GM21717 (cell line): ENCODE results near the gene CRADD.
A peak's percentile ranks its signal among the peaks of the same experiment; 100 is the strongest.
"Not testable (repeated sequence)": the region's sequence is repeated elsewhere in the genome, so short reads cannot be mapped to it uniquely, and the experiment has no call there.

Source experiments
- ATAC-seq: cut with Tn5 transposase; IDR thresholded peaks from one replicate; pipeline ENCODE4 v1.9.1; 2021; ENCODE audit warnings: mild to moderate bottlenecking, moderate library complexity; ENCODE audit not compliant: unreplicated experiment

CRADD gene

DNA sequence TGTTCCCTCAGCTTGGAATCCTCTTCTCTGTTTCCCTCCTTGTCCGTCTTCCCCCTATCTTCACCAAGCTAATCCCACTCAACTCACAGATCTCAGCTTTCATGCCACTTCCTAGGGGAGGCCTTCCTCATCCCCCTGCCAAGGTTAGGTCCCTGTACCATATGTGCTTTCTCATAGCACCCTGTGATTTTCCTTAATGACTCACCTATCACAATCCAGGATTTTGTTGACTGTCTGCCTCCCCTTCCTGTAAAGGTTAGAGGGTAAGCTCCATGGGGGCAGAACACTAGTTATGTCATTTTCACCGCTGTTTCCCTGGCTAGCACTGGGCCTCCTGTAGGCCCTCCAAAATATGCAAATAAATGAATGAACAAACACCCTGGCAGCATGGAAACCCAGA is 57.6 kb downstream of the CRADD start:
- no peak for ATAC-seq

DNA sequence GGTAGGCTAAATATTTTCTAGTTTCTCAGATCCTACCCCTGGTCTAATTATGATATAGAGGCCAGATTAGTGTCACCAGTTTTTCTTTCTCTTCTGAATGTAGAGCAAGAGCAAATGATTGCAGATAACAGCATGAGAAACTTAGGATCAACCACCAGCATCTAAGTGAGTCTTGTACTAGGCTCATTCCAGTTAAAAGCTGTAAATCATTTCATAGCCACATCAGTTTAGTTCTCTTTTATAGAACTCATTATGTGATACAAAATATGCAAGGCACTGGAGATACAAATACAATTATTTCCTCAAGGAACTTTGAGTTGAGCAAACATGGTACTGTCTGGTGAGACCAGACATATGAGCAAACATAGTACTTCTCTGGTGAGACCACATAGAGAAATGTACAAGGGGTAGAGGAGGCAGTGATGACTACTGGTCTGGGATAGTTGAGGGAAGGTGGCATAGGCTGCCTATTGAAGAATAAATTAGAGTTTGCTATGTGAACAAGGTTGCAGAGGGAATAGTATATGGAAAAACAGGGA is 59.5 kb downstream of the CRADD start:
- ATAC-seq, result no peak

DNA sequence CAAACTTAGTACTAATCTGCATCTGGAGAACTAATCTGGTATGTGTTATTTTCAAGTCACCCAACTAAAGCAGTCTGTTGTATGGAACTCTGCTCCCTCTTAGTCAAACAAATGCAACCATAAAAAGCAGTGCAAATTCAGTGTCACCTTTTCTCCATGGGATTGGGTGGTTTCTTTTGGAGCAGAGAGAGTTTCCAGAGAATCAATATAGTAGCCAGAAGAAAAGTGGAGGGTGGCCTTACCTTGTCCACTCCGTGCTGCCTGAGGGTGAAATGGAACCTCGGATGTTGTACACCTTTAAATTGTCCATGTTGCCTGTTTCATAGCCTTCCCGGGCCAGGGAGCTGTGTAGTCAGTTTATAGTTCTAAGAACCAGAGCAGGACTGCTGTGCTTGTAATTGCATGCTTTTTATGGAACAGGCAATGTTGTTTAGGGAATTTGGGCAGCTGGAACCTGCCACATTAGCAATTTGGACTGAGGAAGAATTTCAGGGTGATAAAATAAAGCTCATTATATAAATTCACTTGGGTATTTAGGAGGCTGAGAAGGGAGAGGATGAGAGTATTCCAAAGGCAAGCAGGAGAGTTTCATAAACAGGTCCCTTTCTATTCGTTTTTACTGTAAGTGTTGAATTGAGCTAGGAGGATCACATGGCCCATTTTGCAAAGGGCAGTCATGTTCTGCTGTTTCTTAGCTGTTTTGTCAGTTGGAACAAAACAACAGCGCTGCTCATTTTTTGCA is 60.5 kb downstream of the CRADD start:
- no peak for ATAC-seq

DNA sequence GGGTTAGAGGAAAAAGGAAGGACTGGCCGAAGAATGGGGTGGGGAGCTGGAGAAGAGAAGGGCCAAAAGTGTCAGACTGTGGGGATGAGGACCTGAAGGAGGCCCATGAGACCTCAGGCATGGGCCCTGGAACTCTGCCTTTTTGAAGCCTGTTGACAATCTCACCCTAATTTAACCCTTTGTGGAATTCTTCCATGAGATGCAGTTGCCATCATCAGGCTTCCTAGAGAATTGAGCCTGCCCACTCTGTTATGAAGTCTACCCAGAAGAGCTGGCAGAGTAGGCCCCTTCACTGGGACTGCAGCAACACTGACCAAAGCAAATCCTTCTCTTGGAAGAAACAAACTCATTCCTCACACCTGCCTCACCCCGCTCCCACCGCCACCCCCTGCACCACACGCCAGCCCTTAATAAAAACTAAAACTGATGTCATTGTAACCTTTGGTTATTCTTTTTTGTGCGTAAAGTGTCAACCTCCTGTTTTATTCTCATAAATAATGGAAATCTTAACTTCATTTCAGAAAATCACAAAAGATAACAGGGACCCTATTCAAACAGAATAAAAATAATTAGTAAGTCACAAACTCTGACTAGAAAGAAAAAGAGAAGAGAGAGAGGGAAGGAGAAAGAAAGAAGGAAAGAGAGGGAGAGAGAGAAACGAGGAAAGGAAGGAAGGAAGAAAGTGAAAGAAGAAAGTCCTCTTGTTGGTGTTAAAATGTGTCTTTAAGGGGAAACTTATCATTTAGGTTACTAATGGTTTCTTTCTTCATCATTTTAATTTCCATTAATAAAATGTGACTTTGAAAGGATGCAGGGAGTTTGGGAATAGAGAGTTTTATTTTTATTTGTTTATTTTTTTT is 61.3 kb downstream of the CRADD start:
- no peak for ATAC-seq

DNA sequence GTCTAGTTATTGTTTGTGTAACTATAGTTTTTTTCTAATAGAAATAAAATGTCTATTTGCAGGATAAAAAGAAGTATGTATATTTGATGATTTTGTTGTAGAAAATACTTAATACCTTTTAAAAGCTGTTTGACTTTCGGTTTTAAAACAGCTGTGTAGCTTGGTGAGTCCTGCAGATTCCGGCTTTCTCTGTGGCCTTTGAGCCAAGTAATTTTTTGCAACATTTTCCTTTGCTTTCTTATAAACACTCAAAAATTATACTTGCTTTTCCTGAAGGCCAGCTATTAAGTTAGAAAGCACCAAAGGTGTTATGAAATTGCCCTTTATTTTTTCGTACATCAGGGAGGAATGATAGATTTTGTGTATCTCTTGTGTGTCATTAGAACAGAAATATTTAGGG is 63.6 kb downstream of the CRADD start:
- ATAC-seq, result no peak

DNA sequence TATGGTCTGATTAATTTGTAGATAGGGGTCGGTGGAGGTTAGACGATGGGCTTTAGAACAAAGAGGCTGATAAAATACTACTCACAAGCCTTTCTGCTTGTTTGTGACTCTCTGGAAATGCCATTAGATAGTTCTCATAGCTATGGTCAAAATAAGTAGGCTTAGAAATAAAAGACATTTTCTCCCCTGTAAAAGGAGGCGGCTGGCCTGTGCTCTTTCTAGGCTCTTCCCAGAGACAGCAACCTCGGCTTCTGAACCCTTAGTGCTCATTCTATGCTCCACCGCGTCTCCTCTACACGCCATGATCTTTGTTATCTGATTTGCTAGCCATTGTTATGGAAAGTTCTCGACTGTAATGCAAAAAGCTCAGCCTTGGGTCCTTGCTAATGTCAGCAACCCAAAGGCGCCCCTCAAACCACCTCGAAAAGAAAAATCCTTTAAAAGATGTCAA is 64.5 kb downstream of the CRADD start:
- peak; percentile 22 for ATAC-seq

DNA sequence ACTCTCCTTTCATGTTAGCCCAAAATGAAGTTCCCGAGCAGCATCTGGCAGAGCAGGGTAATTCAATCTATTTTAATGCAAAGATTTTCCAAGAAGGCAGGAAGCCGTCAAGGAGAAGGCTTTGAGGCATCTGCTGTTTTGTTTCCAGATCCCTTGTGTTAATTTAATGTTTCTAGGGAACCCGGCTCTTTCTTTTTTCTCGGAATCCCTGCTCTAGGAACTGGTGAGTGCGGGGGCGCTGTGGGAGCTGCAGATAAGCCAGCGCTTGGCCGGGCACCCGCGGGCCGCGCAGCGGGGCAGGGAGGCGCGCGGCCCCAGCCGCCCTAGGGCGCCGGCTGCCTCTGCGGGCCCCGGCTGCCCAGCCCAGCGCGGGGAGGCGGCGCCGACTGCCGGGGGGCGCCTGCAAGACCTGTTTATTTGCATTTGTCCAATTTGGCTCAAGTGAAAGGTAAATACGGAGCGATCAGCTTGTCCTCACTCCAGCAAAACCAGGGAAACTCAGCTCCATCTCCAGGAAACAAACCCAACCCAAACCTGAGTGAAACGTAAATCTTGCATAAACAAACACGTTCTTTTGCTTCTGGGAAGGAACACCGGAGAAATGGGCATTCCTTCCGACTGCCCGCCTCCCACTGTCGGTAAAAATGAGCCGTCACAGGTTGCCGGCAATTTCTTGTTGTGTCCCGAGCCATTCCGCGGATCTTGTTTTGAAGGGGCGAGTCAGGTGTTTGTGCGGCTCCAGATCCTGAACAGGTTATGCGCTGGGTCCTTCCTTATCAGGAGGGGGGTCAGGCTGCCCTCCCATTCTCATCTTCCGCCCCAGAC is 65.1 kb downstream of the CRADD start:
- peak; percentile 91 for ATAC-seq

DNA sequence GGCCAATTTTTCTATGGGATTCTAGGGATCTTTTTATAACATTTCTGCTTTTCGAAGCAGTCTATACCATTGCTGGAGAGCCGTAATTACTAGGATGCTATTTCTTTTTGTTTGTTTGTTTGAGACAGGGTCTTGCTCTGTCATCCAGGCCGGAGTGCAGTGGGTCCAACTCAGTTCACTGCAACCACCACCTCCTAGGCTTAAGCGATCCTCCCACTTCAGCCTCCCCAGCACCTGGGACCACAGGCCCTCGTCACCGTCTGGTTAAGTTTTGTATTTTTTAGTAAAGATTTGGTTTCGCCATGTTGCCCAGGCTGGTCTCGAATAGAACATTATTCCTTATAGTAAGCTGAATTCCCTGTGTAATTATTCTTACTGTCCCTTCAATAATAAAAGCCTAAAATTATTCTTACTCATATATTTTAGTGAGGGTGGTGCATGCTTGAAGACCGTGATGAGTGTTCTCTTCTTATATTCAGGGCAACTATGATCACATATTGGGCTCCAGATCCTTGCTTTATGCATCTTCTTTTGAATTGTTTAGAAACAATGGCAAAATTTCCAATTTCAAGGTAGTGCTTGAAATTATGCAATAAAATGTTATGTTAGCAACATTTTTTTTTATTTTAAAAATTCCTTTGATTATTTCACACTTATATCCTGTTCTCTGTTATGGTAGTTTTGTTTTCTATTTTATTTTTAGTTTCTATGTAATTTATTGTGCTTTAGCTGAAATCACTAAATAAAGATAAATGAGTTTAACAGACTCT is 66.2 kb downstream of the CRADD start:
- ATAC-seq, result no peak

DNA sequence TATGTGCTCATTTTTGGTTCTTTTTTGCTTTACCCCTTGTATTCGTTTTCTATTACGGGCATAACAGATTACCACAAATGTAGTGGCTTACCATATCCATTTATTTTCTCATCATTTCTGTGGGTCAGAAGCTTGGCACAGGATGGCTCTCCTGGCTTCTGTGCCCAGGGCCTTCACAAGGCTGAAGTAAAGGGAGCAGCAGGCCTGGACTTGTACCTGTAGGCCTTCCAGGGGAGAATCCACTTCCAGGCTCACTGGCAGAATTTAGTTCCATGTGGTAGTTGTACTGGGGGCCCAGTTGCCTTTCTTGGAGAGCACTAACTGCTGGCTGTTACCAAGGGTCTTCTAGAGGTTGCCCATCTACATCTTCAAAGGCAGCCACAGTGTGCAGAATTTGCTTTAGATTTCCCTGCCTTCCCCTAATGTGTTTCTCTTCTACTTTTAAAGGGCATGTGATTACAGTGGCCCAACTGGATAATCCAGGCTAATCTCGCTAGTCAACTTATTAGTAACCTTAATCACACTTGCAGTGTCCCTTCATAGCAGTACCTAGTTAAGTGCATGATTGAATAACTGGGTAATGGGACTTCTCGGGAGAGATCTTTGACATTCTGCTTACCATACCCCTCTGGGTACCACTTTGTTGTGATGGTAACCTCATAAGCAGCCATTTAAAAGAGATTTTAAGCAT is 67.0 kb downstream of the CRADD start:
- ATAC-seq, result no peak

DNA sequence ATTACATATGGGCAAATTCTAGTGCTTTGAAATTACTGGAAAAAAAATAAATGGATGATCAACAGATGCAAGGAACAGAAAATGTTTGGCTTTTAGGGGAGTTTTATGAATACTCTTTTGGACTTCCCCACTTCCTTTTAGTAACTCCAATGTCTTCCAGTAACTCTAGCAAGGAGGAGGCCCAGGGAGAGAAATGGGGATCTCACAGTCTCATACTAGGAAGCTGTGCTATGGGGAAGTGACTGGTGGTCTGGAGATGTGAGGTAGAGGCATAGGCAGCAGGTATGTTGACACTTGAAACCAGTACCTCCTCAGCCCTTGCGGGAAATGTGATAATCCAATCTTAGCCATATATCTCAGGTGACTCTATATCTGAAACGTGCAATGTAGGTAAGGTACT is 68.1 kb downstream of the CRADD start:
- ATAC-seq, result no peak

DNA sequence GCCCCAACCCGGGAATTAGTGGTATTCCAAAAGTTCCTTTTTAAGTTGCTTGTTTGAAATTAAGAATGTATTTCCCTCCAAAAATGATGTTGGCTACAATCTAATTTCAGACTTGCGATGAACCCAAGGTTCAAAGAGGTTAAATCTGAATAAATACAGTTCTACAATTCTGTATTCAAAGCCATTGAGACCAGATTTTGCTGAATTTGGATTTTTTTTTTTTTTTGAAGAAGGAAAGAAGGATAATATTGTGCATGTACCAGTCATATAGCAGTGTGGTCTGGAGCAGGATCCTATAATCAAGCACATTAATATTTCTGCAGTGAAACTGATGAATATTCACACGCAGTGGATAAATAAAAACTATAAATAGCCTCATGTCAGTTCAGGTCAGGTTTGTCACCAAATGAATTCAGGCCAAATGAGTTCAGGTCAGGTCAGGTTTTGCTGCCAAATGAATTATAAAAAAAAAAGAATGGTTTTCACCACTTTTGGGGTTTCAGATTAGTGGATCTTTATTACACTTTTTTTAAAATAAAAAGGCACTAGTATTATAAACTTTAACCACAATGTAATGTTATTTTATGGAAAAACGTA is 69.5 kb downstream of the CRADD start:
- ATAC-seq, result no peak

DNA sequence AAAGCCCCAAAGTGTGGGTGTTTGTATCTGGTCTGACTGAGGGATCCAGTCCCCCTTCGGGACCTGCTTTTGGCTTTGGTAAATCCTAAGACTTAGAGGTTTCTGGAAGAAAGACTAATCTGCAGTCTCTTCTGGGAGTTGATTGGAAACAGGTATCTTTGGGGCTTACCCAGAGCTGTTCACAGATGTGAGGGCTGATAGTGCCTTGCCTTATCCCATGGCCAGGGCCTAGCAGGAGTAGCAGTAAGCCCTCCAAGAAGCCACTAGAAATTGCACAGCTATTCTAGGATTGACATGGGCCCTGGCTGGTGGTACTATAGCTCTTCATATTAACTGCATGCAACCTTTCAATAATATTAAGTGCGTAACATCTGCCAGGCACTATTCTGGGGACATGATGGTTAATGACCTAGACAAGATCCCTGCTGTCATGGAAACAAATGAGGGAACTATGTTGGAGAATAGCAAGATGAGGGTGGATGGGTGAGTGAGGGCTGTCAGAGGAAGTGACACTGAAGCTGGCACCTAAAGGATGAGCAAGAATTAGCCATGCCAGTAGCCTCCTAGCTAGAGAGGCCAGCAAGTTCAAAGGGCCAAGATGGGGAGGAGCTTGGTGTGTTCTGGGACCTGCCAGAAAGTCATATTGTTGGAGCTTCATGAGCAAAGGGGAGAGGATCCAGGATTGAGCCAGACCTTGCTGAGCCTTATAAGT is 71.7 kb downstream of the CRADD start:
- no peak for ATAC-seq

DNA sequence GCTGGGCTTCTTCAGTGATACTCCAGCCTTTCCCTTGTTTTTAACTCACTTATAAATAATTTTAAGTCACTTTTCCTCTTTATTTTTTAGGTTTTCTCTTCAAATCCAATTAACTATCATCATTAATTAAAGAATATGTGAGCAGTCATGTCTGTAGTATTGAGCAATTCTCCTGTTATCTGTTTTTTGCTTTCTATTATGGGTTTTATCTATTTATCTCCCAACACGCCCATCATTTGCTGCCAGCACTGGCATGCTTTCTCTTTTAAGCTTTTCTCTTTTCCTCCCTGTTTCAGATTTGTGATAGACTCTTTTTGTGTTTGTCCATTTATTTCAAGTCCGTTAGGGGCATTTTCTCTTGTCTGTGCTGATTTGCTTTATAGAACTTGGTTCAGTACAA is 72.3 kb downstream of the CRADD start:
- no peak for ATAC-seq

DNA sequence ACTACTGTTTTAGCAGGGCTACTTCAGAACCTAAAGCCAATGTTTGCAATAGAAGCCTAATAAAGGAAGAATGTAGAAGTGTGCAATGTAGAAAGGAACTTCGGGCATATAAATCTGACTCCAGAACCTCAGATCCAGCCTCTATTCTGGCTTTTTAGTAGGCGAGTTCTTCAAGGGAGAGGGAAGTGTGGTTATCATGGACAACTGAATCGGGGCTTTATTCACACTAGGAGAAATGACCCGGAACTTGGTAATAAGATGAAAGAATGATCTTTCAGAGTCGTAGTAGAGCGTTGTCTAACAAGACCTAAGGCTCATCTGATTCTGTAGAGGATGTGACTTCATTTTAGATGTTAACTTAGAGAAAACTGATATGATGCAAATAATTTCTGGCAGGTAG is 72.9 kb downstream of the CRADD start:
- no peak for ATAC-seq

DNA sequence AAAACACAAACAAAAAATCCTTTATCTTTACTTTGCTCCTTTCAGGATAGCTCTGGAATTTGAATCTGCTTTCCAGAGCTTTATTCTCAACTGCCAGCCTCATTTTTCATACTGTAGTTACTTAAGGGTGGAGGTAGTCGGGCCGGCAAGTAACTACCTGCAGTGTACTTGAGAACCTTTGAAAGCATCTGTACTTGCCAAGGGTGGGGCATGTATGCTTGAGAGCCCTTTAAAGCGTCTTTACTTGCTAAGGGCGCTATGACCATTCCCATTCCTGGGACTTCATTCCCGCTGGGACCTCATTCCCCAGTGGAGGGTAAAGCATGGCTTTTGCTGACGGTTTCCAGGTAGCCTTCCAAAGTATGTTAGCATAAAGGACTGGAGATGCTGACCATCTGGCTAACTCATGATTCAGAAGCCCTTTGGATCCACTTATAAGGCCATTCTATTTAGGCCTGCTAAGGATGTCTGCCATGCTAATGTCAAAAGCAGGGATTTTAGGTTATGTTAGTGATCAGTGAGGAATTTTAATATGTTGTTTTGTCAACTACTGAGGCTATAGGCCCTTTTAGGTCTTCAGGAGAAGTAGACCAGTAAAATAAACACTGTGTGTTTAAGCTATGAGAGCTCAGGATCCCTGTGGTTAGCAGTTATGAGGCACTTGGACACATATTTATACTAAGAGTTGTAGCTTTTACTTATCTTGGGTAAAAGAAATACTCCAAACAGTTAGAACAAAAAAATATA is 74.9 kb downstream of the CRADD start:
- no peak for ATAC-seq

DNA sequence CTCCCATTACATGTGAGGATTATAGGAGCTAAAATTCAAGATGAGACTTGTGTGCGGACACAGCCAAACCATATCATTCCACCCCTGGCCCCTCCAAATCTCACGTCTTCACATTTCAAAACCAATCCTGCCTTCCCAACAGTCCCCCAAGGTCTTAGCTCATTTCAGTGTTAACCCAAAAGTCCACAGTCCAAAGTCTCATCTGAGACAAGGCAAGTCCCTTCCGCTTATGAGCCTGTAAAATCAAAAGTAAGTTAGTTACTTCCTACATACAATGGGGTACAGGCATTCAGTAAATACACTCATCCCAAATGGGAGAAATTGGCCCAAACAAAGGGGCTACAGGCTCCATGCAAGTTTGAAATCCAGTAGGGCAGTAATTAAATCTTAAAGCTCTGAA is 76.1 kb downstream of the CRADD start:
- no peak for ATAC-seq

DNA sequence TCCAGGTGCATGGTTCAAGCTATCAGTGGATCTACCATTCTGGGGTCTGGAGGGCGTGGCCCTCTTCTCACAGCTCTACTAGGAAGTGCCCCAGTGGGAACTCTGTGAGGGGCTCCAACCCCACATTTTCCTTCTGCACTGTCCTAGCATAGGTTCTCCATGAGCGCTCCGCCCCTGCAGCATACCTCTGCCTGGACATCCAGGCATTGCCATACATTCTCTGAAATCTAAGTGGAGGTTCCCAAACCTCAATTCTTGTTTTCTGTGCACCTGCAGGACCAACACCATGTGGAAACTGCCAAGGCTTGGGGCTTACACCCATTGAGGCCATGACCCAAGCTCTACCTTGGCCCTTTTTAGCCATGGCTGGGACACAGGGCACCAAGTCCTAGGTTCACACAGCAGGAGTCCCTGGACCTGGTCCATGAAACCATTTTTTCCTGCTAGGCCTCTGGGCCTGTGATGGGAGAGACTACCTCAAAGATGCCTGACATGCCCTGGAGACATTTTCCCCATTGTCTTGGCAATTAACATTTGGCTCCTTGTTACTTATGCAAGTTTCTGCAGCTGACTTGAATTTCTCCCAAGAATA is 76.8 kb downstream of the CRADD start:
- no peak for ATAC-seq

DNA sequence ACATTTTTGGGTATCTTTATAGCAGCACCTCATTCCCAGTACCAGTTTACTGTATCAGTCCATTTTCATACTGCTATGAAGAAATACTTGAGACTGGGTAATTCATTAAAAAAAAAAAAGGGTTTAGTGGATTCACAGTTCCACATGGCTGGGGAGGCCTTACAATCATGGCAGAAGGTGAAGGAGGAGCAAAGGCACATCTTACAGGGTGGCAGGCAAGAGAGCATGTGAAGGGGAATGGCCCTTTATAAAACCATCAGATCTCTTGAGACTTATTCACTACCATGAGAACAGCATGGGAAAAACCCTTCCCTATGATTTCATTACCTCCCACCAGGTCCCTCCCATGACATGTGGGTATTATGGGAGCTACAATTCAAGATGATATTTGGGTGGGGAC is 77.7 kb downstream of the CRADD start:
- not testable (repeated sequence) for ATAC-seq
